ENCODE data around the gene LEMD2. TPM values are rescaled to one million over a fixed set of nuclear protein-coding genes. Genes with fewer than 3 reads are reported as not detected.
"Not testable (repeated sequence)": the region's sequence is repeated elsewhere in the genome, so short reads cannot be mapped to it uniquely, and the experiment has no call there.

LEMD2 gene
- 54.0 TPM for polyA plus RNA-seq (2013, experiment 1 of 2; ENCODE audit: insufficient read length)
- polyA plus RNA-seq (2013, experiment 2 of 2; ENCODE audit: insufficient read length), result 54.2 TPM

DNA sequence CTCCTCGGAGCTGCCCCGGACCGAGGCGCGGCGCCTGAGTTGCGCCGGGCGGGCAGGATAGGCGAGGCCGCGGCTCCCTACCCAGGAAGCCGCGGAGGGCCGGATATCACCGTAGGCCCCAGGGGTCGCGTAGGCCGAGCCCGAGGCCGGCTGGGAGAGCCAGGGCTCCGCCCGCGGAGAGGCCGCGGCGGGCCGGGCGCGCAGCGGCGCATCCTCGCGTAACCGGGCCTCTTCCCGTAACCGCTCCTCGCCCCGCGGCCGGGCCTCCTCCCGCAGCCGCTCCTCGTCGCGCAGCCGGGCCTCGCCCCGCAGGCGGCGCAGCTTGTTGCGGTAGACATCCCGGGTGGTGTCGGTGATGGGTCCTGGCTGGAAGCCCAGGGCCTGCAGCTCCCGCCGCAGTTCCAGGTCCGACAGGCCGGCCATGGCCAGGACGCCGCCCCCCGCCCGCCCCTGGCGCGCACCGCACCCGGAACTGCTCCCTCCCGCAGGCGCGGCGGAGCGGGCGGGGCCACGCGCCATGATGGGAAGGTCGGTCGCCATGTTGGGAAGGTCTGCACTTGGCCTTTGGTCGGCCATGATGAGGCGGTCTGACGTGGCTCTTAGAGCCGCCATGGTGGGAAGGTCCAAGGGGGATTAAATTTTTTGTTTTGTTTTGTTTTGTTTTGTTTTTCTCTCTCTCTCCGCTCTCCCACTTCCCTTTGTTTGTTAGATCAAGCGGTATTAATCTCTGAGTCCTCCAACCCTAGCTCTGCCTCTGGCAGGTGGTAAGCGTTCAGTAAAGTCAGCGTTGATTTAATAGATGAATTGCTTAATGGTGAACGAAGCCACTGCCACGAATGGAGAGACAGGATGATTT is at the start of gene LEMD2:
Gene LEMD2 (minus strand): TSS at position 437 of the 856 bp plus-strand sequence. CDS start 14 bp downstream, at position 423.
- DNase-seq, result peak; percentile 95

GRCh38 chr6:33837971-33838665 is 49.2 kb upstream of the LEMD2 start:
- DNase-seq, result peak; percentile 91

DNA sequence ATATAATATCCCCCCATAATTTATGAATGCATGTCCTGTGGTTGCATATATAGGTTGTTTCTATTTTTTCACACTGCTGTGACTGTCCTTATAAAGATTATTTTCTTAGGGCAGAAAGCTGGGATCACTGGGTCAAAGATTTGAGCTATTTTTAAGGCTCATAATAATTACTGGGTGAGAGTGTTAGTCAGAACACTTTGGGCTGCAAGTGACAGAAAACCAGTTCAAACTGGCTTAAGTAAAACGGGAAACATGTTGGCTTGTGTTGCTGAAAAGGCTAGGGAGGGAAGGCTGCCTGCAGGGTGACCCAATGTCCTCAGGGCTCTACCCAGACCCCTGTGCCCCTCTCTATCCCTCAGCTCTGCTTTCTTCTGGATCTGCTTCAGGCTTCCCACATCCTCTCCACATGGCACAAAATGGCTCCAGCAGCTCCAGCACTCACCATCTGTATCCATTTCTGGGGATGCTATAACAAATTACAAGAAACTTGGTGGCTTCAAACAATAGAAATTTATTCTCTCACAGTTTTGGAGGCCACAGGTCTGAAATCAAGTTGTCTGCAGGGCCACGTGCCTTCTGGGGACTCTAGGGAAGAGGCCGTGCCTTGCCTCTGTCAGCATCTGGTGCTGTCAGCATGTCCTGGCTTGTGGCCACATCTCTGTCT is 48.0 kb upstream of the LEMD2 start:
- no peak for DNase-seq

DNA sequence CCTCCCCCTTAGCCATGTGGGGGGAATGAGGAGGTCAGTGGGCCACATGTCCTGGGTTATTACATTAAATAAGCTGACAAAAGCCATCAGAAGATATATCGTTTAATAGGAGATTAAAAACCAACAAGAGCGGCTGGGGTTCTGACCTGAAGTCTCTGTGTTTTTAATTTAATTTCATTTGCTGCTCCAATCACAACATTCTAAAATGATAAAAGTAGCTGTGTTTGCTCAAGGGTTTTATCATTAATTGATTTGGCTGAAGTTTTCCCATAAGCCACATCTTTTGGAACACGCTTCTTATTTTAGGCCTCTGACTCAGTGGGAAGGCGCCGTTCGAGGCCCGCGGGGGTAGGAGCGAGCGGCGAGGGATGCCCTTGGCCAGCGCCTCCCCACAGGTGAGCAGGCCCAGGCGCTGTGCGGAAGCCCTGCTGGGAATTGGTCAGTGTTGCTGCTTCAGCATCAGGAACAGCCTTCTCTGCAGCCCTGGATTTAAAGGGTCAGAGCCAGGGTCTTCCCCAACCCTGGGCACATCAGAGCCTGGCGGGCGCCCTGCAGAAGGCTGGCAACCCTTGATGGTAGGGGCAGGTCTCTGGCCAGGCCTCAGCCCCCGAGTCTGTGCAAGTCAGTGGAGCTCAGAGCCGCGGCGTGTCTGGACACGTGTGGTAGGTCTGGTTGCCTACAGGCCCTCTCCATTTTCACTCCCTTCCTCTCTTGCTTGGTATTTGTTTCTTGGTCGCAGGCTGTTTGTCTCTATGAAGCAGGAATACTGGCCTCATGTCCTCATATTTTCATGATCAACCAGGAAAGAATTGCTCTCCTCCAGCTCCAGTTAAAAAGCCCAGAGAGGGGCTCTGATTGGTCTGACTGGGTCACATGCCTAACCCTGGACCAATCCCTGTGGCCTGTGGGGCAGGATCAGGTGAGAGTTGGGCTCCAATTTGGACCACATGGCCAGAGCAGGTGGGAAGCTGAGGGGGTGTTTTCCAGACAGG is 45.8 kb upstream of the LEMD2 start:
- DNase-seq, result no peak

DNA sequence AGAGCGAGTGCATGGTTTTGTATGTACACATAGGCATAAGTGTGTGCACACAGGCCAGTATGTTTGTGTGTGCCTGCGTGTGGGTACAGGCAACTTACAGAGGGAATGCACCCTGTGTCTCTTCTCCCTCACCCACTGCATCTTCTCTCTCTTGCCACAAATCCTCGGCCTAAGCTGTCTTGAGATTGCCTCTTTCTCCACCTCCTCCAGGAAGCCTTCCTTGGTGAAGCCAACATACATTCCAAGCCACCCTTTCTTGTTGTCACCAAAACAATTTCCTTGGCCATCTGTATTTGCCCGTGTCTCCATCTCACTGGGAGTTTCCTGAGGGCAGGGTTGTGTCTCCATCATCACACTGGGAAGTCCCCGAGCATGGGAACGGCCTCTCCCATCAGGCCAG is 44.7 kb upstream of the LEMD2 start:
- DNase-seq, result no peak

GRCh38 chr6:33832831-33833230 is 43.9 kb upstream of the LEMD2 start:
- DNase-seq, result not testable (repeated sequence)

DNA sequence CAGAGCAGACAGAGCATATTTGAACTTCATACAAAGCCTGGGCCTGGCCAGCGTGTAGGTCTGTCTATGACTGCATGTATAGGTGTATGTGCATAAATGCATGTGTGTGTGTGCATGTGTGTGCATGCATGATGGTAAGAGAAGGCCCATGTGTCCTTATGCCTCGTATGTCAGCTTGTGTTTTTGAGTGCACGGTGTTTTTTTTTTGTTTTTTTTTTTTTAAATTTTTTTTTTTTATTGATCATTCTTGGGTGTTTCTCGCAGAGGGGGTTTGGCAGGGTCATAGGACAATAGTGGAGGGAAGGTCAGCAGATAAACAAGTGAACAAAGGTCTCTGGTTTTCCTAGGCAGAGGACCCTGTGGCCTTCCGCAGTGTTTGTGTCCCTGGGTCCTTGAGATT is 42.8 kb upstream of the LEMD2 start:
- DNase-seq, result not testable (repeated sequence)

- DNase-seq, result no peak
These were observed 41.8 kb upstream of the LEMD2 start for GRCh38 chr6:33830635-33831240.

DNA sequence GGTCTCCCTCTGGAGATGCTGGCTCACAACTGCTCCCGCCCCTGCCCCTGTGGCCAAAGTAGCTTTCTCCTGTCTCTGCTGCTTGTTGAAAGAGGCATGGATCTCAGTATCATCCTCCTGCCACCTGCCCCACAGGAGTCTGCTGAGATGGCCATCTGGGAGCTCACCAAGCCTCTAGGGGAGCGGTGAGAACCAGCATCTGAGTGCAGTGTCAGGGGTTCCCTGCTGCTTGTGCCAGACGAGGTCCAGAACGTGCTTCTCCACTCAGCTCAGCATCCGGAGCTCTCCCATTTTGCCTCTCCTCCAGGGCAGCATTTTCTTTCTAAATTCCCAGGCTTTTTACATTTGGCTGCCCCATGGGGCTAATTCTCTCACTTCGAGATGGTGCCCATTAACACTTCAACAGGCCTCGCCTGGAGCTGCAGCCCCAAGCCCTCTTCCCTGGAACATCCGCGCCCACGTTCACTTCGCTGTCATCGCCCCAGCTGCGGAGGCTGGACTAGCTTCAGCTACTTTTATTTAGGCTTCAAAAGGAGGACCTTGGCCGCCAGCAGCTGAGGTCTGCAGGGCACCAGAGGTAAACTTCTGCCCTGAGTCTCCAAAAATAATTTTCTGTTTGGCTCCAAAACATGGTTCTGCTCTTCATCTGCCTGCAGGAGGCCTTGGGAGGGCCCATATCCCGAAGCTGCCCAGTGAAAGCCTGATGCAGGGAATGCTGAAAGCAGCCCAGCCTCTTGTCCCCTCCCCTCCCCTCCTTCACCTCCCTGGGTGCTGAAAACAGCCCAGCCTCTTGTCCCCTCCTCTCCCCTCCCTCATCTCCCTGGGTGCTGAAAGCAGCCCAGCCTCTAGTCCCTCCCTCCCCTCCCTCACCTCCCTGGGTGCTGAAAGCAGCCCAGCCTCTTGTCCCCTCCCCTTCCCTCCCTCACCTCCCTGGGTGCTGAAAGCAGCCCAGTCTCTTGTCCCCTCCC is 40.1 kb upstream of the LEMD2 start:
- DNase-seq, result peak; percentile 62

- no peak for DNase-seq
These were observed 39.5 kb upstream of the LEMD2 start for GRCh38 chr6:33828452-33828763.

GRCh38 chr6:33827546-33828451 is 38.9 kb upstream of the LEMD2 start:
- peak; percentile 94 for DNase-seq

- no peak for DNase-seq
These were observed 37.6 kb upstream of the LEMD2 start for GRCh38 chr6:33826537-33826936.

- DNase-seq, result no peak
These were observed 35.7 kb upstream of the LEMD2 start for GRCh38 chr6:33824461-33825154.

GRCh38 chr6:33823806-33824205 is 34.9 kb upstream of the LEMD2 start:
- DNase-seq, result no peak

DNA sequence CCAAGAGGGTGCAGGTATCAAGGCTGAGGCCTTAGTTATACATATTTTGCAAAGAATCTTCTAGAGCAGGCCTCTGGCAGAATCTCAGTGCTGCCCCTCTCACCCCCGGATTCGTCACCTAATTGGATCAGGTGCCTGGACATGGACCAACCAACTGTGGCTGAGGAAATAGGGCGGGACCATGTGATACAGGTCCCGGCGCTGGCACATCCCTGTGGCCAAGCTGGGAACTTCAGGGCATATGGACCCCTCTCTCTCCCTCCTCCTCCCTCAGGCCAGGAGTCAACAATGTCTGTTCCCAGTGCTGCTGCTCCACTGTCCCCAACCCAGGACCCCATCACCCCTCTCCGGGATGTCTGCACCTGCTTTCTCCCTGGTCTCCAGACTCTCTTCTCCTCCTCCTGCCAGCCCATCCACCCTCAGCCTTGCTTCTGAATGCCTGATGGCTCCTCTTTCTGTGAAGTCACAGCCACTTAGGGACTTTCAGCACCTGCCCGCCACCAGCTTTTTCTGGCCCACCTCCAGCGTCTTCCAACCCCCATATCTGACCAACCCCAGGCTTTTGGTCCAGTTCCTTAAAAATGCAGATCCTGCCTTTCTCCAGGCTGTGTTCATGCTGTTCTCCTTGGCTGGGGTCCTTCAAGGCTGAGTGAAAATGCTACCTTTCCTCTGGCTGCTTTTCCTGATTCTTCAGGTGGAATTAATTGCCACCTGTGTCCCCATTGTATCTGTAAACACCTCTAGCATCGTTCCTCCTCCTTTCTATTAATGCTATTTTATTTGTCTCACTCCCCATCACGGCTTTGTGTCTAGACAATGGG is 33.9 kb upstream of the LEMD2 start:
- DNase-seq, result no peak

DNA sequence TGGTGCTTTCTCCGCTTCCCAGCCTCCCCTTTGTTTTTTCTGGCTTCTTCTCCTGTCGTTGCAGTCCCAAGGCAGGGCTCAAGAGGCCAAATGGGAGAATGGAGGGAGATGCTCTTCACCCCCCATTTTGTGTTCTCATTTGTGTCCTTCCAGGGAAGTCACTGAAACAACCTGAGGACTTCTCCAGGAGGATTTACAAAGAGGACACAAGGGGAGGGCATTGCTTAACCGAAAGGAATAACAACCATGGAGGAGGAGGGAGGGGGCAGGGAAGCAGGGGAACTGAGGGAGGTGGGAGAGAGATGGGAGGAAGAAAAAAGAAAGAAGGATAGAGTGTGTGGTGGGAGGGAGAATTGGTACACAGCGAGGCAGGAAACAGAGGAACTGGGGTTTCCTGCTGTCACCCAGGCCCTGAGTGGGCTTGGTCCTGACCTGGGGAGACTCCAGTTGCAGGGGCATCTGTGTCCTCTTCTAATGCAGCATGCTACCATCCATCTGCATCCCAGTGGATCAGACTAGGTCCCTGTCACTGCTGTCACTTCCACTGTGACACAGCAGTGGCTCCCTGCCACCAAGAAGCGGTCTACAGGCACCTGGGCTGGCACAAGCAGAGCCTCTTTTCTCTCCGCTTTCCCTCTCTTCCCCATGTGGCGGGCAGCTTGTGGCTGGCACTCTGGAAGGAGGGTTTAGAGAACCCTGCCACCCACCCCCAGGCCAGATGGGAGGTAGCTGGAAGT is 32.0 kb upstream of the LEMD2 start:
- DNase-seq, result no peak

GRCh38 chr6:33820243-33820642 is 31.3 kb upstream of the LEMD2 start:
- no peak for DNase-seq
